CD4-positive, alpha-beta T cell treated with Interleukin-6 for 4 hours (primary cell): ENCODE measurements around the gene SEMA4D.

Experiments
- DNase-seq: peaks from one replicate; pipeline ENCODE4 v3.0.0-alpha.2; 2020; ENCODE audit warnings: mixed read lengths

The SEMA4D gene

DNA sequence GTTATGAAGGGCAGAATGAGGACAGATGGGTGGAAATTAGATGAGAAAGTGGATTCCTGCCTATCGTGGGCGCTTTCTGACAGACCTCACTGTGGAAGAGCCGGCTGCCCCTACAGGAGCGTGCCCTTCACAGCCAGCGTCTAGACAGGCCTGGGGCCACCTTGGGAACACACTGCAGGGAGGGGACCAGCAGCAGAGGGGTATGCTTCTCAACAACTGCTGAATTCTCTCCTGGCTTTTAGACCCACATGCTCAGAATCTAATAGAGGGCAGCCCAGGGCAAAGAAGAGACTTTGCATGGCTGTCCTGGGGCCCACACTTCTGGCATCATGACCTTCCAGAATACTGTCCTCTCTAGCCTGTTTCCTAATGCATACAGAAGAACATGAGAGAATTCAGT is 2.1 kb upstream of the SEMA4D start:
- DNase-seq: no peak

DNA sequence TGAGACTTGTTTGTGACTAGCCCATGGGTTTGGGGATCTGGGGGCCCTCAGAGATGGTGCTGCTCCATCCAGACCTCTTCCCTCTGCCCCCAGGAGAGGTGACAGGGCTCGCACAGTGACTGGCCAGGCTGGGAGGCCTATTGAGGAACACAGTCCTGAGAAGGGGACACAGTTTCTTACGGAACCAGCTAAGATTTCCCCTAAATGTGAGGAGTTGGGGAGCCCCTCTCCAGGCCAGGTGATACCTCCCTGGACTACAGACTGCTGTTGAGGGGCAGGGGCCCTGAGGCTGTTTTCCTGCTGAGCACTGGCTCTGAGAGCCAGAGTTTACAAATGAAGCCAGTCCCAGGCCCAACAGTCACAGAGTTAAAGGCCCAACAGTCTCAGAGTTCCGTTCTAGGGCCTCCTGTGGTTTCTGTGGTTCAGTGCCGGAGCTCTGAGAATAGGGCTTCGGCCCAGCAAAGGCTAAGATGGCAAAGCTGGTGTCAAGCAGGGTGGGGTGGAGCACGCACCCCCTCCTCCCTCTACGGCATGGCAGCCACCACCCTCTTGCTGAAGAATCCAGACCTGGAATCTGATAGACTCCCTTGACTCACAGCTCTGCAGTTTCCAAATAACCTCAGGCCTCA is 1.1 kb upstream of the SEMA4D start:
- DNase-seq: peak; percentile 67

DNA sequence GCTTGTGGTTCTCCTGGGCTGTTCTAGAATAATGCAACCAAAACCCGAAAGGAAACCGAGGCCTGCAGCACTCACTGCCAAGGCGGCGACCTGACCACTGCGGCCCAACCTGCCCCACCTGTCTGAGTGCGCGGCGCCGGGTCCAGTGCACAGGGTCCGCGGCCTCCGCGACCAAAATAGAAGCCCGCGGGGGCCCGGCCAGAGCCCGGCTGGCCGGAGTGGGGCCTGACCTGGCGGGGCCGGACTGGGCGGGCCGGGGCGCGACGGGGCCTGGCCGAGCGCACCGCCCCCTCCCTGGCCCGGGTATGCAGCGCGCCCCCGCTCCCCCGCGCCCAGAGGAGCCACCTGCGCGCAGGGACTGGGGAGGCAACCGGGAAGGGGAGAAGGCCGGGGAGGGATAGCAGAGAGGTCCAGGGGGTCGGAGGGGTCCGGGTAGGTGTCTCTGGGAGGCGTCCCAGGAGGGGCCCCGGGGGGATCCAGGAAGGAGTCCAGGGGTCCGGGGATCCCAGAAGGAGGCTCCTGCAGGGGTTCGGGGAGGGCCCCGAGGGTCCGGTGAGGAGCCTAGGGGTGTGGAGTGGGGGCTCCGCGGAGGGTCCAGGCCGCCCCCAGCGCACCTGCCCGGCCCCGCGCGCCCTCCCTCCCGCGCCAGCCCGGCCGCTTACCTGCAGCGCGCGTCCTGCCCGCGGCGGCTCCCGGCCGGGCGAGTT is 503 bp downstream of the SEMA4D start:
- DNase-seq: peak; percentile 54

DNA sequence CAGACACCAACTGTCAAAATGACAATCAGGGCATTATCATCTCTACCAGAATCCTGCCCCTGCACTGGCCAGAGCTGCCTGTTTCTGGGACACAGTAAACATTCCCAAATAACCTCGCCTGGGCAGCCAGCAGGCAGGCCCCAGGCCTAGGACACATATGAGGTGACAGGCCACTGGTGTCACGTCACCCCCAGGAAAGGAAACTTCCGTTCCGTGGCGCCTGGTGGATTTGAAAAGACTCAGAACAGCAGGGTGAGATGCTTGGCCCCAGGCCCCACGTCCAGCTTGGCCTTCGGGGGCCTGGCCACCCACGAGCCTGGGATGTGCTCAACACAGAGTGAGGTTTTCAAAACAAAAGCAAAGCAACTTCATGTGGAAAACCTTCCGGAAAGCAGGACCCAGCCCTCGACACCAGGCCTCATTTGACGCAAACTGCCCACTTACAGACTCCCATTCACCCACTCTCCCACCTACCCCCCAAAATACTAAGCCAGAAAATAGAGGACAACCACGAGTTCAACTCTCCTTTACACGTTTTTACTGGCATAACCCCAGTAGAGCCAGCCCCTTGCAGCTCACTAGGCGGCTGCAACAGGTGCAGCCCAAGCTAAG is 1.2 kb downstream of the SEMA4D start:
- peak; percentile 55 for DNase-seq

DNA sequence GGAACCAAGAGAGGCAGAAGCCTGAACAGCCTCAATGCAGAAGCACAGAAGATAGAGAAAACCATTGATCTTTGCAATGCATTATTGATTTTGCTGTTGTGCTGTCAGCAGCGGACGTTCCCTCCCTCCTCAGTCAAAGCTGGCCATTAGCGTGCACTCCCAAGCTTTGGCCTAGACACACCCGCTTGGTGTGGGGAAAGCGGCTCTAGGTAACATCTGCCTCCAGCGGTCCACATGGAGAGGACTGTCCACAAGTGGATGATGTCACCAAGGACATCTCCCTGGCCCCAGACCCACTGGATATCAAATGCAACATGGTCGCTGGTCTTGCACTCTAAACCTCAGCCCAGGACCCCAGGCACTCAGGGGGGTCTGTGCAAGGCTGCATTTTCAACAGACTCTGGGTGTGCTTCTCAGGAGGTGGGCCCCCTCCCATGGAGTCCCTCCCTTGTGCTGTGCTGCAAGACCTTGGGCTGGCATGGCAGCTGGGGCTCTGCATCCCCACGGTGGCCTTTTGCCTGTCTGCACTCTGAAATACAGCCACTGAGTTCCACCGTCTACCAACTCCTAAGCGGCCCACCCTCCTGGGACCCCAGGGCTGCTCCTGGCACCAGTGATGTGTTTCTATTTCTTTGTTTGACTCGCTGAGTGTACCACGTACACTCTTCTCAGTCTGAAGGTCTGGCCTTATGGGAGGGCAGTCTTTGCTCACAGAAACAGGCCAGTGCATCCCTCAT is 1.9 kb downstream of the SEMA4D start:
- DNase-seq: no peak

DNA sequence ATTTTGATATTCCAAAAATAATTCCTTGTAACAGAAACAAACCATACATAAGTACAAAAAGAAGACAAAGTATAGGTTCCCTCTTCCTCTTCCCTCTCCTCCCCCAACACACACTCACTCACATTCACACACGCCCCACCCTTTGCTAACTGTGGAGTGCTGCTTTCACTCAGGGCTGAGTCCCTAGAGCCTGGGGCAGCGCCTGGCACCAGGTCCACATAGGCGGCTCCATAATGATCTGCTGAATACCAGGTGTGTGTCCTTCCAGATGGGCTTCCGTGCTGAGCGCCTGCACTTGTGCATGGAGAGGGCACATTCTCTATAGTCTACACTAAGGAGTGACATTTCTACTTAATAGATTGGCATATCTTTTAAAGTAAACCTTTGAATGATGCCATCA is 3.7 kb downstream of the SEMA4D start:
- DNase-seq: peak; percentile 41

DNA sequence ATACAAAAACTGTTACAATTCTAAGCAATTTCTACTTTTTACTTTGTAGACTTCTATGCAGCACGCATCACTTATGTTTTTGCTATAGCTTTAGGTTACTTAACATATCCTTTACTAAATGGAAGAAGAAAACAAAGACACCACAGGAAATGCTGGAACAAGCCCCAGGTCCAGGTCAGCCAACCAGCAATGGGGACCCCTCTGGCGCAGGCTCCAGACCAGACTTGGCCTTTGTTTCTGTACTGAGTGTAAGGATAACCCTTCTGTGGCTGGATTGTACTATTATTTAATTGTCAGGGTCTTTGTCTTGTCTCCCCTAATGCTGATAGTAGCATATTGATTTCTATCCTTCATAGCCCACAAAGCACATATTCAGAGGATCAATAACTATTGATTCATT is 4.2 kb downstream of the SEMA4D start:
- no peak for DNase-seq

DNA sequence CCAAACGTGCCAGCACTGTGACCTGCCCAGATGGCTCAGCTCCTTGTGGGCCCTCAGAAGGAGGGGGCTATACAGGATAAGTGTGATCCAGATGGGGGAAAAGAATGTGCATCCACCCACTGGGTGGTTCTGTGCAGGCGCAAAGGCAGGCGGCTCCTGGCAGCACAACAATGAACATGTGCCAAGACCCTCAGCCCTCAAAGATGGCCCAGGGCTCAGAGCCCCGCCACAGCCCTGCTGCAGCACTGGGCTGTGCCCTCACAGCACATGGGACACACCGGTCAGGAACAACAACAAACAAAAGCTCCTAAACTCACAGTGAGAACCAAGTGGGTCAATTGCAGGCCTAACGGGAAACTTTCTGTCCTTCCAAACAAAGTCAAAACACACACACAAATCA is 4.7 kb downstream of the SEMA4D start:
- no peak for DNase-seq

DNA sequence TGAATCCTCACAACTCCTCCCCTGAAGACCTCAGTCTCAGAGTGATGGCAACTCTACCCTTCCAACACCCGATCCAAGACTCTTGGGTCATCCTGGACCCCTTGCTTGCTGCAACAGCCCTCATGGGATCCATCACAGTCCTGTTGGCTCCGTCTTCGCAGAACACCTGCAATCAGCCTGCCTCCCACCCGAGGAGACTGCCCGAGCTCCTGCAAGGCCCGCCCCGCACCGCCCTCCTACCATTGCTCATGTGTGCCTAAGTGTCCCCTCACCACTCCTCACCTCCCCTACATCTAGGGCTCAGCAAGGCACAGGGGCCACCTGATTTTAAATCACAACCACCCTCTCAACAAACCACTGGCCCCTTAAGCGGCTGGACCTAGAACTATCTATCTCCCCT is 5.3 kb downstream of the SEMA4D start:
- no peak for DNase-seq

DNA sequence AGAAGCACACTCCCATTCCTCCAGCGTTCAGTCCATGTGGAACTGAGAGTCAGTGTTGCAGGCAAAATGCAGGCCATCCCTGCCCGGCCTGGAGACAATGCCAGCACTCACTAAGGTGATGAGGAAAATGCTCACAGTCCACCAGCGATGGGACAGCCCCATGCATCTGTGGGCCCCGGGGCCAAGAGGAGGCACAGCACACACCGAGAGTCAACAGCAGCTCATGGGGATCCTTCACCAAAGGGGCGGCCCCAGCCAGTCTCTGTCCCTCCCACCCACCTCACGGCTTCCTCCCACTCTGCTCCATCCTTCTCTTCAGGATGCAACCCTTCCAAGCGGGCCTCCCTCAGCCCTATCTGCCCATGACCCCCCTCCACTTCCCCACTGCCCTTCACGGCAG is 6.2 kb downstream of the SEMA4D start:
- peak; percentile 53 for DNase-seq

DNA sequence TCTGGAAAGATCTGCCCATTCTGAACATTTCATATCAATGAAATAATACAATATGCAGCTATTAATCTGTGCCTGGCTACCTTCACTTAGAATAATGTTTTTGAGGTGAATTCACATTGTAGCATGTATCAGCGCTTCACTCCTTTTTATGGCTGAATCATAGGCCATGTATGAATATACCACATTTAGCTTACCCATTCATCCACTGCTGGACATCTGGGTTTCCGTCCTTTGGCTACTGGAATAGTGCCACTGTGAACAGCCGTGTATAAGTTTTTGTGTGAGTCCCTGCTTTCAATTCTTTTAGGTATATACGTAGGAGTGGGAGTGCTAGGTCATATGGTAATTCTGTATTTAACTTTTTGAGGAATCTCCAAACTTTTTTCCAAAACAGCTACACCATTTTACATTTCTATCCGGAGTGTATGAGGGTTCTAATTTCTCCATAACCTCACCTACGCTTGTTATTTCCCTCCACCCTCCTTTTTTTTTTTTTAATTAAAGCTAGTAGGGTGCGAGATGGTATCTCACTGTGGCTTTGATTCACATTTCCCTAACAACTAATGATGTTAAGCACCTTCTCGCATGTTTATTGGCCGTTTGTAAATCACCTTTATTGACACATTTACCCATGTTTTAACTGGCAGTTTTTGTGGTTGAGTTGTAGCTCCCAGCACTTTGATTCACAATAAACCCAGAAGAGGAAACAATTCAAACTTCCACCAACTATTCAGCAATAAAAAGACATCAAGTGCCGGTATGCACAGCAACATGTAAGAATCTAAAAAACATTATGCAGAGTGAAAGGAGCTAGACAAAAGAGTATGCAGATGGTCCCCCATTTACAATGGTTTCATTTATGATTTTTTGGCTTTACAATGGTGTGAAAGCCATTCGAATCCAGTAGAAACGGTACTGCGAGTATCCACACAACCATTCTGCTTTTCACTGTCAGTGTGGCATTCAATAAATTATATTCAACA is 8.1 kb downstream of the SEMA4D start:
- peak; percentile 35 for DNase-seq

DNA sequence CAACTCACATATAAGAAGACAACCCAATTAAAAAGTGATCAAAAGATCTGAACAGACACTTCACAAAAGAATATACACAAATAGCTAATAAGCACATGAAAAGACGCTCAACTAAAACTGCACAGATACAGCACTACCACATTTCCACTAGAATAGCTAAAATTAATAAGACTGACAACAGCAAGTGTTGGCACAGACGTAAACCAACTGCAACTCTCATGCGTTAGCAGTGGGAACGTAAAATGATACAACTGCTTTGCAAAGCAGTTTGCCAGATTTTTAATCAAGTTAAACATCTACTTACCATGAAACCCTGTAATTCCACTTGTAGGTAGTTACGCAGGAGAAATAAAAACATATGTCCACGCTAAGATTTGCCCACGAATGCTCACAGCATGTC is 9.0 kb downstream of the SEMA4D start:
- DNase-seq: no peak

DNA sequence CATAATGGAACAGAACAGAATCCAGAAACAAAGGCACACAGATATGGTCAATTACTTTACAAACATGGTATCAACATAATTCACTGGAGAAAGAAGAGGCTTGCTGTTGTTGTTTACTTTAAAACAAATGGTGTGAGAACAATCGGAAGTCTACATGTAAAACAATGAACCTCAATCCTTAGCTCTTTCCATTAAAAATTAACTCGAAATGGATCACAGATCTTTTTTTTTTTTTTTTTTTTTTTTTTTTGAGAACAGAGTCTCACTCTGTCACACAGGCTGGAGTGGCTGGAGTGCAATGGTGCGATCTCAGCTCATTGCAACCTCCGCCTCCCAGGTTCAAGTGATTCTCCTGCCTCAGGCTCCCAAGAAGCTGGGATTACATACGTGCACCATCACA is 9.8 kb downstream of the SEMA4D start:
- DNase-seq: no peak

DNA sequence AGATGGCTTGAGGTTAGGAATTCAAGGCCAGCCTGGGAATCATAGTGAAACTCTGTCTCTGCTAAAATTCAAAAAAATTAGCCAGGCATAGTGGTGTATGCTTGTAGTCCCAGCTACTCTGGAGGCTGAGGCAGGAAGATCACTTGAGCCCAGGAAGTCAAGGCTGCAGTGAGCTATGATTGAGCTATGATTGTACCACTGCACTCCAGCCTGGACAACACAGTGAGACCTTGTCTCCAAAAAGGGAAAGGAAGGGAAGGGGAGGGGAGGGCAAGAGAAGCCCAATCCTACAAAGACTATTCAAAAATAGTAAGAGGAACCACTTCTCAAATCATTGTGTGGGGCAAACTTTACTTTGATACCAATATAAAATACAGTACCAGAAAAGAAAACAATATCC is 11.2 kb downstream of the SEMA4D start:
- no peak for DNase-seq

DNA sequence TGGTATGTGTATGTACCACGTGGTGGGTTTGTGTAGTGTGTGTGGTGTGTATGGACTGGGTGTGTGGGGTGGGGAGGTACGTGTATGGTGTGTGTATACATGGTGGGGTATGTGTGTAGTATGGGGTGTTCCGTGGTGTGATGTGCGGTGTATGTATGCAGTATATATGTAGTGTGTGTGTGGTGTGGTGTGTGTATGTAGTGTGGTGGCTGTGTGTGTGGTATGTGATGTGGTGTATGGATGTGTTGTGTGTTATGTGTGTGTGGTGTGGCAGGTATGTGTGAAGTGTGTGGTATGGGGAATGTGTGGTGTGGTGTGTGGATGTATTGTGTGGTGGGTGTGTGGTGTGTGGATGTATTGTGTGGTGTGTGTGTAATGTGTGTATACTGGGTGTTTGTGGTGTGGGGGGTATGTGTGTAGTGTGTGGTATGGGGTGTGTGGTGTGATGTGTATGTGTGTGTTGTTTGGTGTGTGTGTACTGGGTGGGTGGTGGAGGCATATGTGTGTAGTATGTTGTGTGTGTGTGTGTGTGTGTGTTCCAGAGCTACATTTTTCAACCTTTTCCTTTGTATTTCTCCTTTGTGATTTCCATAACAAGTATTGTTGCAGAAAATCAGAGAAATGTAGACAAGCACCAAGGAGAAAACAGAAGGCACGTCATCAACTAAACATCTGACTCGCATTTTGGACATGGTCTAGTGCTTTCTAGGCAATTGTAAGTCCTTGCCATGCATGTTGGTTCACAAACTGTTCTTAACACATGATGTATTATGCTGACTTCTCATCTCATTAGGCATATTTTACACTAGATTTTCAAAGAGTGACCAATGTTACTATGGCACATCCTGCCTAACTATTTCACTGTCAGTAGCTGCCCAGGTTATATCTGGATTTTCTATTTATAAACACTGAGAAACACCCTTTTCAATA is 13.2 kb downstream of the SEMA4D start:
- DNase-seq: no peak

DNA sequence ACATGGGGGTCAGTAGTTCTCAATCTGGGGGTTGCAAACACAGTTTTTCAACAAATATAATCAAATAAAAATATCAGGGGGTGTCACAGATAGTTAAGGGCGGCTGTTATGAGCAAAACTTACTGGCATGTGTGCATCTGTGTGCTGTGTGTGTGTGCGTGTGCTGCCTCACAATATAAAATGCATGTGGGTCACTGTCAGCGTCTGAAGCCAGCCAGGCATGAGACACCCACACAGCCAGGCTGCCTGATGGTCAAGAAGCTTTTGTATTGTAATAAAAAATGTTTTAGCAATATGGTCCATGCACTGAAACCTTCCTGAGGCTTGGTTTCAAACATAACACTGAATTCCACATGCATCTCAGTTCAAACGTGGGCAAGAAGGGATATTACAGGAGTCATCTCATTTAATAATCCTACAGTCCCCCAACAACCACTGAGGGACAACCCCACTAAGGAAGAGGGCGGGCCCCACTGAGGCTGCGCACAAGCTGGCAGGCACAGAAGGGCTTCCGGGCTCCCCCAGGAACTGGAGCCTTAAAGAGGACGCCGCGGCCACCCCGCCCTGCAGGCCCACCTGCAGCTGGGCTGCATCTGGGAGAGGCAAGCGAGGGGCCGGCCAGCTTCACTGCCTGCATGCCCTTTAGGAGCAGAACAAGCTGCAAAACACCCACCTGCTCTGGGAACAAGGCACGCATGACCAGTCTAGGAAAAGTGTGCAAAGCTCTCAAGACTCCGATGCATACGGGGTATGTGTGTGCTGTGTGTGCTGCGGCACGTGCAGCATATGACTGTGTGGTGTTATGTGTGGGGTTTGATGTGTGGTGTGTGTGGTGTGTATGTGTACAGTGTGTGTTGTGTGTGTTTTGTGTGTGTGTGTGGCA is 14.1 kb downstream of the SEMA4D start:
- peak; percentile 82 for DNase-seq

DNA sequence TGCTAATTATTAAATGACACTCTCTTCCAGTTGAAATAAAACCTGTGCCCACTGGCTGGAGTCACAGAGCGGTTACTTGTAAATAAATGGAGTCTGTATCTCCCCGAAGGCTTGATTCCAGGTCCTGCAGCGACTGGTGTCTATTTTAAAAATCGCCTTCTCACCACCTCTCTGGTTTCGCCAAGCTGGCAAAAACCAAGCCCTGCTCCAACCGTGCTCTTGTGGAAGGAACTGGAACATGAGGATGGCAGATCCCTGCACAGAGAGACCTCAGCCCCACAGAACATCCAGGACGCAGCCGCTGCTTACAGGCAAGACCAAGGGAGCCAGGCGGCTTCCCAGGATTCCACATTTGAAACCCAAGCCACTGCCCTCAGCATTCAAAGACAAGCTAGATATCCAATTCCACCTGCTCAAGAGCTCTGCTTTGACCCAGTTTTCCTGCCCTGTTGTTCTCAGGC is 15.0 kb downstream of the SEMA4D start:
- no peak for DNase-seq

DNA sequence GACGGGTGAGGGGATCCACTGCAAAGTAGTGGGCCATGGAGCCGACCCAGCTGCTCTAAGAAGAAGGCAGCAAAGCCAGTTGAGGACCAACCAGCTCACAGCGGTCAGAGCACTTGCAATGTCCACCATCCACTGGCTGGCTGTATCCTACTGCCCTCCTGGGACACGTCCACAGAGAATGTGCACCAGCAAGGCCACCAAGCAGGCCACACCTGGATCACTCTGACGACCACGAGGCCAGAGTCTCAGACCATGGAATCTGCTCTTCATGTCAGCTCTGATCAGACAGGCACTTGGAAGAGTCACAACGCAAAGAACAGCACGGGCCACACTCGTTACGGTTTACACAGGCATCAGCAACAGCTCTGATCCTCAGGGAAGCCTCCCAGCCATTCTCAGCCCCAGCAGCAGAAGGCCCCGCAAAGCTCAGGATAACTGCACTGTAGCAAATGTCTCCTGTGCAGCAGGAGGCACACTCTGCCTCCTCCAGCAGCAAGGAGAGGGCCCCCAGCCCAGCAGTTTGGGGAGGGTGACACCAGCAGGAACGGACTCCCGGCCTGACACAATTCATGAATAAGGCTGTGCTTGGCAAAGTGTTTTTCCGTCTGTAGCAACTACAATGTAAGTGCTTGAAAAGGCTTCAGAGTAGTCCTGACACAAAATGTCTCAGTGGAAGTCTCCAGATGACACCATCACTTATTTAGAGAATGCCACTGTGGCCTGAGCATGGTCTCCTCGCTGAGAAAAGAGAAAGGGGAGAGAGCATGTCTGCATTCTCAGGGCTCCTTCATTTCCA is 15.7 kb downstream of the SEMA4D start:
- DNase-seq: no peak

DNA sequence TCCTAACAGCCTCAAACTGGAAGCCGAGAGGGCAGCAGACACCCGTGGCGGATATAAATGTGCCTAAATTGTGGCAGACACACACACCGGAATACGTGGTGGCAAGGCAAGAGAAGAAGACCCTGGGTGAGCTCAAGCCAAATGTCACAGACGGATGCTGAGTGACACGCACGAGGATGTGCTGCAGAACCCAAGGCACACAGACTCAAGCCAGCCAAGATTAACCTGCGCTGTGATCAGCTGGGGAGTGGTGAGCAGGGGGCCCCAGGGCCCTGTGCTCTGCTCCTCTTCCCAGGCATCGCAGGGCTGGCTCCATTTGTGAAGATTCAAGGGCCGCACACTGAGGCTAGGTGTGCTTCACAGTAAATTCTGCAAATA is 16.4 kb downstream of the SEMA4D start:
- DNase-seq: peak; percentile 78
